ENCODE measurements around the gene NDUFAF7.

Gene NDUFAF7

DNA sequence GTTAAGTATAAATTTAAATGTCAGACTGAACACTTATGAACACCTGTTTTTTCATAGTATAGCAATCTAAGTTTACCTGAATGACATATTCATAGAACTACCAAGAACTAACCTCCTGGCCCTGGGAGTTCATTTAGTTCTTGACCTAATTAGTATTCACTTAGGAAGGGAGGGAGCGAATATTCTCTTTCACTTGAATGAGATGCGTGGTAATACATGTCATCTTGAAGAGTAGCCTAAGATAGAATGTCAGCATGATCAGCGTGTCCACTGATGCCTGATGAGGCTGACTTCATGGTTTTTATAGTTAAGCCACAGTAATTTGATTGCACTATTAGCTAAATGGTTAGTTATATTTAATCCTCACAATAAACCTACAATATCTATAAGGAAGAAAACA lies 13.3 kb downstream of the NDUFAF7 start:
- no peaks in the 10 kb centered on the region for H3K4me1 Mint-ChIP-seq
- H3K4me3 Mint-ChIP-seq, result no peak overlapping the region

GRCh38 chr2:37246205-37246604 lies 14.7 kb downstream of the NDUFAF7 start:
- H3K36me3 Mint-ChIP-seq (ENCODE audit: low read depth), result peaks cover 53% of the 10 kb centered on the region
- H3K4me1 Mint-ChIP-seq, result no peaks in the 10 kb centered on the region
- no peaks in the 10 kb centered on the region for H3K27me3 Mint-ChIP-seq (ENCODE audit: low read depth, poor library complexity)
- no peak overlapping the region for H3K4me3 Mint-ChIP-seq
- peaks cover 9% of the 10 kb centered on the region for H3K9me3 Mint-ChIP-seq
- no peak overlapping the region for H3K27ac Mint-ChIP-seq
- TF ChIP-seq, protein P1, sequence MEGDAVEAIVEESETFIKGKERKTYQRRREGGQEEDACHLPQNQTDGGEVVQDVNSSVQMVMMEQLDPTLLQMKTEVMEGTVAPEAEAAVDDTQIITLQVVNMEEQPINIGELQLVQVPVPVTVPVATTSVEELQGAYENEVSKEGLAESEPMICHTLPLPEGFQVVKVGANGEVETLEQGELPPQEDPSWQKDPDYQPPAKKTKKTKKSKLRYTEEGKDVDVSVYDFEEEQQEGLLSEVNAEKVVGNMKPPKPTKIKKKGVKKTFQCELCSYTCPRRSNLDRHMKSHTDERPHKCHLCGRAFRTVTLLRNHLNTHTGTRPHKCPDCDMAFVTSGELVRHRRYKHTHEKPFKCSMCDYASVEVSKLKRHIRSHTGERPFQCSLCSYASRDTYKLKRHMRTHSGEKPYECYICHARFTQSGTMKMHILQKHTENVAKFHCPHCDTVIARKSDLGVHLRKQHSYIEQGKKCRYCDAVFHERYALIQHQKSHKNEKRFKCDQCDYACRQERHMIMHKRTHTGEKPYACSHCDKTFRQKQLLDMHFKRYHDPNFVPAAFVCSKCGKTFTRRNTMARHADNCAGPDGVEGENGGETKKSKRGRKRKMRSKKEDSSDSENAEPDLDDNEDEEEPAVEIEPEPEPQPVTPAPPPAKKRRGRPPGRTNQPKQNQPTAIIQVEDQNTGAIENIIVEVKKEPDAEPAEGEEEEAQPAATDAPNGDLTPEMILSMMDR (IDR thresholded peaks at IDR 0.05), result no peak
- DNase-seq, result no peak

More for the DNA sequence above, 13.3 kb downstream of the NDUFAF7 start:
- Mint-ChIP-seq H3K36me3 (ENCODE audit: low read depth) (peaks cover 60% of the 10 kb centered on the region), H3K27ac (peak overlapping the region; percentile 7), H3K27me3 (ENCODE audit: low read depth, poor library complexity) (no peaks in the 10 kb centered on the region), H3K9me3 (peaks cover 9% of the 10 kb centered on the region)
- DNase-seq, result no peak
- TF ChIP-seq, protein P1 (IDR thresholded peaks at IDR 0.05), result no peak

DNA sequence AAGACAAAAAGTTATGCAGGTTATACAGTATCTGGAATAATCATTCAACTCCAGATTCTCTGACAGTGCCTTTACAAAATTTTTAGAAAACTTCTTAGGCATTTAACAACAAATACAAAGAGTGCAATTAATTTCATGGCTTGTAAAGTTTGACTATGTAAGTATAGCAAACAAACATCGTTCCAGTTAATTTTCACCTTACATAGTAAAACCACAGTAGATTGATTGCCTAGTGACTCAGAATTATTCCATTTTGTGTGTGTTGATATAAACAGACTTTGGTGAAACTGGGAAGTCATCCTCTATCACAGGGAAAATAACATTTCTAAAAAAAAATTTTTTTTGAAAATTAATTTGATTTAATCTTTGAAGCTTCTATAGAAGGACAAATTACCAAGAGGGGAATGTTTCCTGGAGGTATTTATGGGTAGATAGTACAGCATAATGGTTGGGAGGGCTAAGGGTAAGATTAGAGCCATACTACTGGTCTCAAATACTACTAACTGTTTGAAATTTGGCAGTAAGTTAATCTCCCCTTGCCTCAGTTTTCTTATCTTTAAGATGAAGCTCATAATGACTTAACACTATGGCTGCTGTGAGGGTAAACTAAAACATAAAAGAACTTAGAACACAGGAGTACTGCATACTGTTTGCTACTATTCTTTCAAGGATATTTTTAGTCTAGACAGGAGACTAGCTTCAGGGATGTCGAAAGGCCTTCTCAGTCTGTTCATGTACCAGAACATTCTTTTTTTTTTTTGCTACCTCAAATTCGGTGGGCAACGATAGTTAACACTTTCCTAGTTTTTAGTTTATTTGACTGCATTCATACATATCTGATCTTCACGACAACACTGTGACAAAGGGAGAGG lies 19.6 kb downstream of the NDUFAF7 start:
- Mint-ChIP-seq H3K4me1 (no peaks in the 10 kb centered on the region), H3K36me3 (ENCODE audit: low read depth) (peaks cover 54% of the 10 kb centered on the region), H3K27me3 (ENCODE audit: low read depth, poor library complexity) (no peaks in the 10 kb centered on the region), H3K4me3 (no peak overlapping the region), H3K9me3 (no peaks in the 10 kb centered on the region), H3K27ac (peak overlapping the region; percentile 47)
- no peak for DNase-seq
- TF ChIP-seq, protein P1 (IDR thresholded peaks at IDR 0.05), result no peak

DNA sequence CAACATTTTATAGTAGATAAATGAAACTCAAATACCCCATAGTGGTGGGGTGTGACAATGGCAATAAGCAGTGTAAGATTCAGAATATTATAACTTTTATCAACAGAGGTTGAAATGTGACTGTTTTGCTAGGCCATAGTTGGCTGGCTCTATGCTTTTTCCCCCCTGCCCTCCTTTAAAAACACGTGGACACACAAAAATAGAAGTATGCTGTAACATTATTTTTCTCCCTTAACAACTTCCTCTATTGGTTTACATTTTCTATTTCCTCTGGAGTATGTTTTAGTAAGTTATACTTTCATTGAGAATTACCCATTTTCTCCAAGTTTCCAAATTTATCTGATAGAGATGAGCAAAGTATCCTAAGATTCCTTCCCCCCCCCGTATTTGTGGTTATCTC lies 31.1 kb downstream of the NDUFAF7 start:
- no peak overlapping the region for H3K27ac Mint-ChIP-seq
- no peak overlapping the region for H3K4me3 Mint-ChIP-seq
- H3K4me1 Mint-ChIP-seq, result no peaks in the 10 kb centered on the region
- peaks cover 48% of the 10 kb centered on the region for H3K36me3 Mint-ChIP-seq (ENCODE audit: low read depth)
- no peaks in the 10 kb centered on the region for H3K9me3 Mint-ChIP-seq
- TF ChIP-seq, protein P1 (IDR thresholded peaks at IDR 0.05), result no peak
- no peaks in the 10 kb centered on the region for H3K27me3 Mint-ChIP-seq (ENCODE audit: low read depth, poor library complexity)
- no peak for DNase-seq

GRCh38 chr2:37263839-37264238 lies 32.4 kb downstream of the NDUFAF7 start:
- no peaks in the 10 kb centered on the region for H3K27me3 Mint-ChIP-seq (ENCODE audit: low read depth, poor library complexity)
- peak overlapping the region; percentile 51 for H3K27ac Mint-ChIP-seq
- H3K9me3 Mint-ChIP-seq, result no peaks in the 10 kb centered on the region
- peaks cover 50% of the 10 kb centered on the region for H3K36me3 Mint-ChIP-seq (ENCODE audit: low read depth)
- no peaks in the 10 kb centered on the region for H3K4me1 Mint-ChIP-seq
- no peak for DNase-seq
- TF ChIP-seq, protein P1 (IDR thresholded peaks at IDR 0.05), result no peak
- H3K4me3 Mint-ChIP-seq, result no peak overlapping the region

- Mint-ChIP-seq H3K27me3 (ENCODE audit: low read depth, poor library complexity) (no peaks in the 10 kb centered on the region), H3K36me3 (ENCODE audit: low read depth) (peaks cover 66% of the 10 kb centered on the region)
- no peak for DNase-seq
Measured at GRCh38 chr2:37267685-37268084, 36.2 kb downstream of the NDUFAF7 start.

More at GRCh38 chr2:37267685-37268084, 36.2 kb downstream of the NDUFAF7 start:
- H3K4me1 Mint-ChIP-seq, result no peaks in the 10 kb centered on the region
- H3K27ac Mint-ChIP-seq, result no peak overlapping the region
- H3K9me3 Mint-ChIP-seq, result no peaks in the 10 kb centered on the region
- TF ChIP-seq, protein P1 (IDR thresholded peaks at IDR 0.05), result no peak
- no peak overlapping the region for H3K4me3 Mint-ChIP-seq

Measured in nephron progenitor cell (in vitro differentiated cells).